ENCODE measurements around the gene ARID1B.
A peak's percentile ranks its signal among the peaks of the same experiment; 100 is the strongest.

The ARID1B gene

DNA sequence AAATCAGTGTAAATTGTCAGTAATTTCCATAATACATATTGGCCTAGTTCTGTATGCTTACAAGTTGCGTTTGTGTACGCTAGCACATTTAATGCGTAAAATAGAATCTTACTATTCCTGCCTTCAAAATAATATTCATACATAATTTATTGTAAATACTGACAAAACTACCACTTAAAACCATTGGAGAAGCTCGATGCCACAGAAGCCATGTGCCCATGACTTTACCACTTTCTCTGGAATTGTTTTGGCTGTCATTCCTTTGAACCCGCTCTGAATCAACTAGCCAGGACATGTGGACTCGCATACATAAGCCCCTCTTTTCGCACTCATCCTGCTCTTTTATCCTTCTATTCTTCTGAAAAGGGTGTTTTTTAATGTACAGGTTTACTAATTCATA, 394.6 kb downstream of the ARID1B start:
- no peak for DNase-seq

DNA sequence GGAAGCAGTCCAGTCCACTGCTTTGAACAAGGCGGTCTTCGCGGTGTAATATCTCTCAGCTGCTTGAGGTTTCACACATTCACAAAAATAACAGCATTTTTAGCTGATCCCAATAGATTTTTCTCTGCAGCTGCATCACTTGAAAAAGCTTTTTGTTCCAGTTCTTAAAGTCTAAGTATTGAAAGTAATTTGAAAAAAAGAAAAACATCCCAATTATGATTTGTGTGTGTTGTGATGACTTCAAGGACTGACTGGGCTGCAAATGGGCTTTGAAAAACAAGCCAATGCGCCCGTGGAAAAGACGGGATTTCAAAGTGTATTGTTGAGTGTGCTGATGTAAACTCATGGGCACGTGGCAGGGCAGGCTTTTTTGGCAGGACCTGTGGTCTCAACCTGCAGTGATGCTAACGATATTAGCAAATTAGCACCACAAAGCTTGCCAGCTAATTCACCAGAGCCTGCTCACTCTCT, 395.1 kb downstream of the ARID1B start:
- peak in 1 of 2 experiments; percentile 26 for DNase-seq

DNA sequence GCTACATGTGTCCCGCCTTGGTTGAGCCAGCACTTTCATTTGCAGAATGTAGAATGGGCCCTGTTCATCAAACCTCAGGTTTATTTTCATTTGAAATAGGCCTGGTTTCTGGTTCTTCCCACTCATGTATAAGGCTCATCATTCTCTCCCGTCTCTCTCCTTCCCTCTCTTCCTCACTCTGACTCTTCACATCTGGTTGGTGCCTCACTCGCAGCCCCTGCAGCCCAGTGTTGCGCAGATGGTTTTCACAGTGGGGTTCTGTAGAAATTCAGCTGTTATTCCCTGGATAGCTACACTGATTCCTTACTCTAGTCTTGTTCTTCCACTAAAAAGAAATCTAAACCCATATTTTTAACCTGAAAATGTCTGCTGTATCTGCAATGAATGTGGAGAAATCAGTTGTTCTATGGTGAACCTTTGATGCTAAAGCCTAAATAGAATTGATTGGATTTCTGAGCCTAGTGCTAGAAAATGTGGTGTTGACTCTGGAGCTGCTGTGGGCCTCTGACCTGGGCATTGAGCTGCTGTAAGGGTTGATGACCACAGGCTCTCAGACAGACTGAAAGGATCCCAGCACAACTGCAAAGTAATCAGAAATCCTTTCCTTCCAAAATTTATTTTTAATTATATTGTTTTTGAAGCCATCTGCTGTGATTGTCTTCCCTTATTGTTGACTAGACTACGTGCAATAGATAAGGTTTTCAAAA, 395.8 kb downstream of the ARID1B start:
- no peak for DNase-seq

DNA sequence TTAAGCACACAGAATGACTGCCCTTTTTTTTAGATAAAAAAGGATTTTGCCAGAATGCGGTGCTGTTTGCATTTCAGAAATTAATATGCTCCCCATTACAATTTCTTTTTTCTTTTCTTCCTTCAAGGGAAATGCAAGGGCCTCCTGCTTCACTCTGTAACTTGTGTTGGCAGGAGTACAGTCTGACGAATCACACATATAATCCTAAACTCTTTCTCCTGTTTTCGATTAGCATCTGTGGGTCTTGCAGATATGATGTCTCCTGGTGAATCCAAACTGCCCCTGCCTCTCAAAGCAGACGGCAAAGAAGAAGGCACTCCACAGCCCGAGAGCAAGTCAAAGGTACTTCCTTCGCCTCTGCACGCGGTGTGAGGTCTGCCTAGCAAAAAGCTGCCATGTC, 396.6 kb downstream of the ARID1B start:
- no peak for DNase-seq

DNA sequence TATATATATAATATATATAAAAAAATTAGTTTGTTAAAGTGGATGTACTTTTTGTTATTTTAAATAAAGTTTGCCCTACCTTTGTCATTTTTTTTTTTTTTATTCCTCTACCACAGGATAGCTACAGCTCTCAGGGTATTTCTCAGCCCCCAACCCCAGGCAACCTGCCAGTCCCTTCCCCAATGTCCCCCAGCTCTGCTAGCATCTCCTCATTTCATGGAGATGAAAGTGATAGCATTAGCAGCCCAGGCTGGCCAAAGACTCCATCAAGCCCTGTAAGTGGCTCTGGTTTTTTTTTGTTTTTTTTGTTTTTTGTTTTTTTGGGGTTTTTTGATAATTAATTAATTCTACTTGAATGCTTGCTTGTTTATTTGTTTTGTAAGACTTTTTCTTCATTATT, 397.6 kb downstream of the ARID1B start:
- no peak for DNase-seq

DNA sequence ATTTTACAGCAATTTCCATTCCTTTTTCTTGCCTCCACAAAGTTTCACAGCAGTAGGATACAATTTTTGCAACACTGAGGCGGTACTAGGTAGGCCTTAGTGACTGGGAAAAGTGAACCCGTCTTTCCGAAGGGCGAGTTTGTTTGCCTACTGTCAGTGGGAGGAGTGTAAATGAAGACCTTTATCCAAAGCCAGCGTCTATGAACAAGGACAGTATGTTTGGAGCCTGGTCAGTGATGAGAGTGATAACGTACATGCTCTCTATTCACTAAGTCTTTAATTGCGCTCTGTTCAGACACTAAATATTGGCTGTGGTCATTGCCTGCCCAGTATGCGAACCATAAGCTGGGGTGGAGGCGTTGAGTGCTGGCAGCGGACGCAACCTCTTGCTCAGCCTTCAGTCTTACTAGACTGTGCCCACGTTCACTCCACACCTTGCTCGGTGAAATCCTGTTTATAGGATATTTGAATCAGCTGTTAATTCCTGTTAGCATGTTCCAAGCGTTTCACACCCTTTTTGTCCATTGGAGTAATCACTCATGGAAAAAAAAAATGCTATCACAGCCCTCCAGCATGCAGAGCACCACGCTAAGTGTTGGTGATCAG, 400.7 kb downstream of the ARID1B start:
- DNase-seq = no peak

DNA sequence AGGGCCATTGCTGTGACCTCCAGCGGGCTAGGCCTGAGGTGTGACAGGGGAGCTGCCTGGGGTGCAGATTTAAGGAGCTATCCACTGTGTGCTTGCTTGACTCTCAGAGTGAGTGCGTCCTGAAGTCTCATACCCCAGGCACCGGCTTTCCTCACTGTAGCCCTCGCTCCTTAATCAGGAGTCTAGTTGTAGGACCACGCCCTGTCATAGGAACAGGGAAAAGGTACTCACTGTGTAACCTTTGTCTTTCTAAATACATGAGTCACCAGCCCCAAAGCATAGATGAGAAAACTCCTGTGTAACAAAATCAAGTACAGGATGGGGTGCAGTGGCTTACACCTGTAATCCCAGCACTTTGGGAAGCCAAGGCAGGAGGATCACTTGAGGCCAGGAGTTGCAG, 404.5 kb downstream of the ARID1B start:
- DNase-seq = no peak

DNA sequence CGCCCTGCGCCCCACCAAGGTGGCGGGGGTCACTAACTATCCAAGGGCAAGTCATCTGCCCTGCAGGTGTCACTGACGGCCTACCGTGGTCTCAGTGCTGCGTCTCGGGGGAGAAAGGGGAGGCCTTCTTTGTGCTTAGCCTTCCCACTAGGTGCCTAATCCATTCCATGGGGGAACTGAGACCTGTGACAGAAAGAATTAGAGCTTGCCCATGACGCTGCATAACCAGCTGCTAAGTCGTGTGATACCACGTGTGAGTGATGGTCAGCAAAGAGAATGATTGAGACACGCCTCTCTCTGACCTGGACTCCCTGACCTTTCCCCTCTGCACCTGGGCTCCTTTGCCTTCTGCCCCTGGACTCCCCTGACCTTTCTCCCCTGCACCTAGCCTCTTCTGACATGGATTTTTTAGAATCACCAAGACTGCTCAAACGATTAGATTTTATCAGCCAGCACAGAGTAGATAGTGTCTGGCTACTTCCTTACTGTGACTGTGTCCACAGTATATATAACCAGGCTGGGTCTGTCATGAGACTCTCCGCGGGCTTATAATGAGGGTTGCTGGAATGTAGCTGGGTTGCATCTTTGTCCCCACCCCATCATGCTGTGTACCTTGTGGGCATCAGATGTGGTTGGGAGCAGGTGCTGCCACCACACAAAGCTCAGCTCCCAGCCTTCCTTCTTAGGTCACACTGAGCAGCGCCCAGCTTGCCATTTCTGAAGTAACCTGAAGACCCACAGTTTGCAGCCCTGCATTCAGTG, 405.5 kb downstream of the ARID1B start:
- no peak for DNase-seq

DNA sequence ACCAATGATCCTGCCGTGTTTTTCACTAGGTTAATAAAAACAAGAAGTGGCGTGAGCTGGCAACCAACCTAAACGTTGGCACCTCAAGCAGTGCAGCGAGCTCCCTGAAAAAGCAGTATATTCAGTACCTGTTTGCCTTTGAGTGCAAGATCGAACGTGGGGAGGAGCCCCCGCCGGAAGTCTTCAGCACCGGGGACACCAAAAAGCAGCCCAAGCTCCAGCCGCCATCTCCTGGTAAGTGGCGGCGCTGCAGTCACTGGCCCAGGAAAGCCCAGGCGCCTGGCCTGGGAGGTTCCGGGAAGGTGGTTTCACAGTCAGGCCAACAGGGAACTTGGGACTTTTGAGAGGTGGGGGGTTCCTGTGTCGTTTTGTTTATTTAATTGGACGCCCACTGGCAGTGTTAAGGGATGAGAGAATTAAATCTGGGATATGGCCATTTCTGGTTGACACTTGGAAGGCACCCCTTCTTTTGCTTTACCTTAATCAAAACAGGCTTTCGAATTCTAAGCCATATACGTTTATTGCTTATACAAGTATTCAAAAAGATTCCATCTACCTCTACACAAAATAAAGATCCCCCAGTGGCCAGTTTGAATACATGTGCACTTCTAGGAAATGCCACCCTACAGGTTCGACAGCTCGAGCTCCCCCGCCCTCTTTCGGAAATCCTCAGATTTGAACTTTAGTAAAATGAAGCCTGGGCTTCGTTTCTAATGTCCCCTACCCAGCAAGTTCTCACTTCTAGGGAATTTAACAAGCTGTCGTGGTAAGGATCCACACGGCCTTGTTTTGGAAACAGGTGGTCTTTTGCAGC, 407.2 kb downstream of the ARID1B start:
- DNase-seq = peak in 1 of 2 experiments; percentile 51

DNA sequence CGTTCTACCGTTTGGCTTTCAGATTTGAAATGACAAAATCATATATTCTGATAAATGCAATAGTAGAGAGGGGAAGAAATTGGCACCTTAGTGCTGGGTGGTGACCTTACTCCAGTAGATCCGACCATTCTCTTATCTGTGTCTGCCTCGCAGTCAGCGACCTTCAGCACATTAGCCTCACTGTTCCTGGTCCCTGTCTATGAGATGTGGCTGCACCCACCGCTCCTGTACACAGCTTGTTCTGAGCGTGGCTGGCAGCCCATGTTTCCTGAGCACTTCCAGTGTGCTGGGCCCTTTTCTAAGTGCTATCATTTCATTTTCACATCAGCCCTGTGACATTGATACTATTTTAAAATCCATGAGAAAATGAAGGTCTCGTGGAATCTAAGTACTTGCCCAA, 408.0 kb downstream of the ARID1B start:
- DNase-seq = no peak

DNA sequence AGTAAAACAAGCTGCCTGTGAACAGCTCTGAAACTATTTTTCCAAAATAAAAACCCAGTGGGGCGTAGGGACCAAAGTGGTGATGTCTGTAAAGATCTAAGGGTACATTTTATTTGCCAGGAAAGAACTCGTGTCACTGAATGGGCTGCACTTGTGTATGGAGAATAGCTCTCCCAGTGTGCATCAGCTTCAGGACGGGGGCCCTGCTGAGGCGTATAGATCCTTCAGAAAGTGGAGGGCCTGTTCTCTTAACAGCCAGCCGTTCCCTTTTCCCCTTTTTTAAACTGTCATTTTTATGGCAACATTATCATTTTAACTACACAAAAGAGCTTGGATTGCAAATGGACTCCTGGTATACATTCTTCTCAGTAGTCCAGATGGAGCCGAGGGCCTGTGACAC, 408.8 kb downstream of the ARID1B start:
- DNase-seq = no peak

DNA sequence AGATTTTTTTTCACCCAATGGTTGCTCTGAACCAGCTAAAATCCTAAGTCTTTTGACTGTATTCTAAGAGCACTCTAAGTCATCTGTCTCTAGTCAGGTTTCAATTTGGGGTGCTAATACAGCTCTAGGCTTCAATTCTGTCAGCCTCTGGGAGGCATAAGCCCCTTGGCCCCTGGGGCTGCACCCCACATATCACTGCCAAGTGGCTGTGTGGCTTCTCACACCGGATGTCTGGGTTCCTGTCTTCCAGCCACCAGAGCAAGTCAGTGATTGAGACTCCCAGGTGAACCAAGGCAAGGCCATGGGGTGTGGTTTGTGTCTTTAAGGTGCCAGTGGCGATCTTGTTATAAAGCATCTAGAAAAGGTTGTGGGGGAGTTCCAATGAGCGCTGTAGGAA, 409.6 kb downstream of the ARID1B start:
- no peak for DNase-seq

DNA sequence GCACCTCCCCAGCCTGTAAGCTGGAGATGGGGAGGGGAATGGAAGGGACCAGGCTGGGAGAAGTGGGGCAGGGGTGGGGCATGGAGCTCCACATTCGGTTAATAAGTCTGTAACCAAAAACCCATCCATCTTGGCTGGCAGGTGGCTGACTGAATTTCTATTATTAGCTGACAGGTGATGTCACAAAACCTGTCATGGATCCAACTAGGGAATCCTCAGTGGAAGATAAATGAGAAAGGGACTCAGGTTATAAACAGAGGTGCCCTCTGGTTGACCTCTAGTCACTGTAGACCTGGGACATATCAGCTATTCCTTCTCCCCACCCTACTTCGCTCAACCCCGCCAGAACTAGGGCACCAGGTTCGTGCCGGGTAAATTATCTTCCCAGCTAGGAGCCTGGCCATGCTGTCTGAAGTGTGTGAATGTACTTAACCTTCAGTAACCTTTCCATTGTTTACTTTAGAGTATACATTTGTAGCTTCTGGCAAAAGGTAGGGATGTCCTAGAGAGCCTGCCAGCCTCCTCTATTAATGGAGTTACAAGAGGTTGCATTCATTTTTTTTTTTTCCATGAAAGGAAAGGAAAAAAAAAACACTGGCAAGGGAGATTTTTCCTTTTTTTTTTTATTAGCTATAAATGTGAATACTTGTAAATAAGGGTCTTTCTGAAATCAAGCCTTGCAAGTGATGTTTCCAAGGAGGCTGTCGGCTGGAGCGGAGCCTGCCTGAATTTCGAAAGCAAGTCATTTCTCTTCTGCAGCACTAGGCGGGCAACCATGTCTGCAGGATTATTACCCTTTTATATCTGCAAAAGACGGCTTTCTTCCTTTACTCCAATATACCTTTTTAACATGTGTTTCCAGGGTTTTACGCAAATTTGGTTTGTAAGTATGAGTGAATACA, 410.3 kb downstream of the ARID1B start:
- DNase-seq = no peak

DNA sequence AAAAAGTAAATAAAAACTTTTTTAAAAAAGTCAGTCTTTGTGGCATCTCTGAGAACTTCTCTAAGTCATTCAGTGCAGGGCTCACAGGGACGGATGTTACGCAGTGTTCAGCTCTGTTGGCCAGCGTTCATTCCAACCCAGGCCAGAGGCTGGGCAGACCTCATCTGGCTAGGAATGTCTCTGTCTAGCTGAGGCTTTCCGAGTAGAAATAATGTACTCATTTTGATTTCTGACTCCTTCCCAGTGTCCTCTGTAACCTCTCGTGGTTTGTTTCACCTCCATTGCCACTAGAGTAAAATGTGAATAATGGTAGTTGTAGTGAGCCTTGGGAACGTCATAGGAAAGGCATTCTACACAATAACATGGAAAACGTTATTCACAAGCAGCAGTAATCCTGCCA, 411.0 kb downstream of the ARID1B start:
- no peak for DNase-seq

DNA sequence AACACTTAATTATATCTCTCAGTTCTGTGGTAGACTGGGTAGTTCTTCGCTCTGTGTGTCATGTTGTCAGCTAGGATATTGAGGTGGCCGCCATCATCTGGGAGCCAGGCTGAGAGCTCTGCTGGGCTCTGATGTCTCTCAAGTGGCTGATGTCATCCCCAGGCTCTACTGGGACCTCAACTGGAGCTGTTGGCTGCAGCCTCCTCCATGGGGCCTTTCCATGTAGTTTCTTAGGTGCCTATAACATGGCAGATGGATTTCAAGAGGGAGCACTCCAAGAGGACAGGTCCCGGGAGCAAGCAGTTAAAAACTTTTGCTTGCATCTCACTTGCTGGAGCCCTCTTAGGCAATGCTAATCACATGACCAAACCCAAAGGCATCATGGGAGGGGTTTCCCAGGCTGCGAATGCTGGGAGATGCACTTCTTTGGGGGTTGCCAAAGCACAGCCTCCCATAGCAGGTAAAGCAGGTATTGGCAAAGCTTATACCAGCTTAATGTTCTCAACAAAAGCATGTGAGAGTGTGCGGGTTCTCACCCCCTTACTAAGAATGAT, 416.3 kb downstream of the ARID1B start:
- no peak for DNase-seq

DNA sequence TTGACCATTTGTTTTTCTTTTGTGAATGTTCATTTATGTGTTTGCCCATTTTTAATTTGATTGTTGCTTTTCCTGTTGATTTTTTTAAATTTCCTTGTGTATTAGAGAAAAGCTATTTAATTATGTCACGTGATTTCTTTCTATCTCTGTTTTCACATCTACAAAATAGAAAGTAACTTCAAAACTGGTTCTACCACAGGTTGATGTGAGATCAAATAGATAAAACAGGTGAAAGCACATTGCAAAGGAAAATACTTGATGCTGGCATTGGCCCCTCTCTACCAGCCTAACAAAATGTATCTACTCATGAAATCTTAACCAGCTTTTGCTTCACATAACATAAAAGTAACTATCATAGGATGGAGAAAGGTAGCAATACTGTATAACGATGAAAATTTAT, 416.9 kb downstream of the ARID1B start:
- DNase-seq = no peak

DNA sequence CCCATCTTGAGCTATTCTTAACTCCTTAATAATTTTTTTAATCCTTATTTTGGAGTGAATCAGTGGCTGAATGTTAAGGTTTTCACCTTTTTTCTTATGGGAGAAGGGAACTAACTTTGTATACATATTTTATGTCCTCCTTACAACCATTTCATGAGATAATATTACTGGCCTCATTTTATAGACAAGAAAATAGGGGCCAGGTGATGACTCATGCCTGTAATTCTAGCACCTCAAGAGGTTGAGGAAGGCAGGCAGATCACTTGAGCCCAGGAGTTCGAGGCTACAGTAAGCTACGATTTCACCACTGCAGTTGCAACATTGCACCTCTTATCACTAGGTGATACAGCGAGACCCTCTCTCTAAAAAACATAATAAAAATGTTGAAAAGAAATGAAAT, 417.5 kb downstream of the ARID1B start:
- no peak for DNase-seq

DNA sequence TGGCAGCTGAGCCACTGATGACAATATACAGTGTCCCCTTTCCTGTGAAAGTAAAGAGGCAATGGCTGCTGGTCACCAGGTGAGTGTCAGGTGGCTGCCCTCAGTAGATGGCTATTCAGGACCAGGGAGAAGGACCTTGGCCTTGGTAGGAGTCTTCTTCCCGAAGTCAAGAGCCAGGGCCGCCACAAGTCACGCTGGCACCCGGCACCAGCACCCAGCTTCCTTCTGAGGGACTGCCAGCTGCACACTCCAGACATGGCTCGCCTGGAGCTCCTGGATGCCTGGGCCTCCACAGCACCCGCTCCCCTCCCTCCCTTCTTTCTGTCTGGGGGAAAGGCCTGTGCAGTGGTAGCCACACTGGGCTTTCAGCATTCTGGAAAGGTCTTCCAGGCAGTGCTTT, 419.2 kb downstream of the ARID1B start:
- DNase-seq = no peak

DNA sequence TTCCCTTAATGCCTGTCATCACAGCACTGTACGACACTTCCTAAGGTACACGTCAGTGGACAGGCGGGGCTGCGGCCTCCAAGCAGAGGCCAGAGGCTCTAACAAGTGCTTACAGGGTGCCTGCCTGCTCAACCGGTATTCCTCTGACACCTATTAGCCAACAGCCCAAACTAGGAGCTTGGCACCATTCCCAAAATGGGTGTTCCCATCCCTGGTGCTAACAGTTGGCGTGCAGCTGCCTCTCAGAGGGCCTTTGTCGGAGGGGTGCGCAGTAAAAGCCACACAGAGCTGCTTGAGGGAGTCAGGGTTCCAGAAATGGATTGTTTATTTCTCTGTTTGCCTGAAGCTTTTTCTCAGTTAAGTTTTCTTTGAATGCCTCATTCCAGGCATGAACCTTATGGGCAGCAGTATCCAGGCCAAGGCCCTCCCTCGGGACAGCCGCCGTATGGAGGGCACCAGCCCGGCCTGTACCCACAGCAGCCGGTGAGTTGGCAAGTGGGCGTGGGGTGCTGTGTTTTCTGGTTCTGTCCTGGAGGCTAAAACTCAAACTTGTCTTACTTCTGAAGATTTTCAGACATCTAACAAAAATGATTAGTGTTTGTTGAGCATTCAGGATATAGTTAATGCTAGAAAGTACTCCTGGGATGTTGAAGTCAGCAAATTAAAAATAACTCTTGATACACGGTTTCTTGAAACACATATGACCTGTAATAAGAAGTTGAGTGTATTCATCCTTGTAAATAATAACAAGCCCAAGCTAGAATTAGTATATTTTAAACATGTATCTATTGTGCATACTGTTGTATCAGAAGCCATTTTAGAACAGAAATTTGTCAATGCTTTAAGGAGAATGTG, 421.5 kb downstream of the ARID1B start:
- no peak for DNase-seq

DNA sequence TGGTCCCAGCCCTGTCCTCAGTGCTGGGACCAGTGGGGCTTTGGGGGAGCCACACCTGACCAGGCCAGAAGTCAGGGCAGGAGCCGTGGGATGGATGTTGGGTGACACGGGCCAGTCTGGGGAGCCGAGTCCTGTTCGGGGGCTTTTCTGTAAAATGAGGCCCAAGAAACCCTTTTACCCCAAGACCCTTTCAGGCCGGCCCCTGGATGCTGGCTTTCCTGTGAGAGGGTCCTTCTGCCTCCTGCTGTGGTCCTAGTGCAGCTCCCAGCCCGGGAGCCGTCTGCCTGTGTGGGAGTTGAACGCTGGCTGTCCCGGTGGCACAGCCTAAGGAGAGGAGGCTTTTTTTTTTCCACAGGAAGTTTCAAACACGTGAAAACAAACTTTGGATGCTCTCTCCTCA, 422.9 kb downstream of the ARID1B start:
- DNase-seq = no peak

DNA sequence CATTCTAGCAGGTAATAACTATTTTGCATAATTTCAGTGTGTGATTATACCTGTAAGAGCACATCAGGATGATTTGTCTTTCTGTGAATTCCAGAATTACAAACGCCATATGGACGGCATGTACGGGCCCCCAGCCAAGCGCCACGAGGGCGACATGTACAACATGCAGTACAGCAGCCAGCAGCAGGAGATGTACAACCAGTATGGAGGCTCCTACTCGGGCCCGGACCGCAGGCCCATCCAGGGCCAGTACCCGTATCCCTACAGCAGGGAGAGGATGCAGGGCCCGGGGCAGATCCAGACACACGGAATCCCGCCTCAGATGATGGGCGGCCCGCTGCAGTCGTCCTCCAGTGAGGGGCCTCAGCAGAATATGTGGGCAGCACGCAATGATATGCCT, 423.4 kb downstream of the ARID1B start:
- DNase-seq = no peak
